Common myeloid progenitor, CD34-positive (primary cell): ENCODE measurements around the gene RBM4B.

Experiments
- CTCF ChIA-PET: fragments of 350-600 bp; sonication (Branson Sonifier 250); formaldehyde crosslinking; loops from one replicate; lab custom pipeline; 2021; ENCODE audit warnings: antibody characterized with exemption; lab: Charles Lee
- POLR2A ChIA-PET: fragments of 350-600 bp; sonication (Branson Sonifier 250); formaldehyde crosslinking; loops from one replicate; lab custom pipeline; 2021; ENCODE audit warnings: antibody characterized with exemption; lab: Charles Lee
- DNase-seq, 3 donors: peaks; one replicate each; pipeline versions ENCODE4 v3.0.0 to v3.0.0-alpha.2; 2013
- H3K27ac ChIP-seq, 2 experiments: 1 replicate in 1 of 2; 2 replicates in 1 of 2; pipeline ENCODE4 v1.7.0; 2013; ENCODE audit warnings: inconsistent platforms in 2 of 2, low read length in 2 of 2, mild to moderate bottlenecking in 2 of 2, low read depth in 1 of 2, moderate library complexity in 1 of 2; ENCODE audit not compliant: severe bottlenecking in 2 of 2, insufficient read depth in 1 of 2, poor library complexity in 1 of 2
- H3K27me3 ChIP-seq, 5 experiments: replicated peaks in 2 of 5; 1 replicate in 3 of 5; 2 replicates in 2 of 5; pipeline versions ENCODE4 v1.6.1 to v1.7.0; 2013; ENCODE audit warnings: low read length in 4 of 5, mild to moderate bottlenecking in 2 of 5, moderate library complexity in 2 of 5, inconsistent platforms in 1 of 5; ENCODE audit not compliant: insufficient read depth in 5 of 5, control insufficient read depth in 4 of 5
- H3K36me3 ChIP-seq, 4 experiments: 1 replicate in 2 of 4; 2 replicates in 2 of 4; pipeline versions ENCODE4 v1.6.1 to v1.7.0; 2013; ENCODE audit warnings: low read length in 3 of 4, control low read depth in 1 of 4, mild to moderate bottlenecking in 1 of 4; ENCODE audit not compliant: control insufficient read depth in 4 of 4, insufficient read depth in 4 of 4
- H3K4me1 ChIP-seq, 4 experiments: 1 replicate in 3 of 4; 2 replicates in 1 of 4; pipeline versions ENCODE4 v1.6.1 to v1.7.1; 2013; ENCODE audit warnings: low read length in 3 of 4, mild to moderate bottlenecking in 3 of 4, control low read depth in 1 of 4, inconsistent platforms in 1 of 4, moderate library complexity in 1 of 4; ENCODE audit not compliant: control insufficient read depth in 4 of 4, insufficient read depth in 4 of 4; ENCODE audit errors: control extremely low read depth in 1 of 4
- H3K4me3 ChIP-seq, 7 experiments: 1 replicate in 4 of 7; 2 replicates in 3 of 7; pipeline versions ENCODE4 v1.5.1 to v1.7.0; 2013; ENCODE audit warnings: mild to moderate bottlenecking in 7 of 7, low read length in 6 of 7, moderate library complexity in 6 of 7, inconsistent platforms in 2 of 7, low read depth in 2 of 7, control low read depth in 1 of 7; ENCODE audit not compliant: insufficient read depth in 4 of 7, control insufficient read depth in 1 of 7; ENCODE audit errors: extremely low read depth in 1 of 7
- H3K9me3 ChIP-seq, 5 experiments: 1 replicate in 4 of 5; 2 replicates in 1 of 5; pipeline versions ENCODE4 v1.6.1 to v1.7.1; 2013; ENCODE audit warnings: low read length in 4 of 5, mild to moderate bottlenecking in 2 of 5, inconsistent platforms in 1 of 5, low read depth in 1 of 5, moderate library complexity in 1 of 5; ENCODE audit not compliant: control insufficient read depth in 4 of 5, insufficient read depth in 2 of 5; ENCODE audit errors: control extremely low read depth in 1 of 5
- WGBS: methylation state at CpG from one replicate; pipeline ENCODE4 v1.1.5; 2013; ENCODE audit not compliant: insufficient coverage; 5-methylcytosine and 5-hydroxymethylcytosine counted together

Gene RBM4B

GRCh38 chr11:66626926-66627325 lies 50.8 kb downstream of the RBM4B start:
- Histone ChIP-seq H3K9me3 (no peaks in the 10 kb centered on the region), H3K36me3 (peaks cover 24 to 90% (median 72%) of the 10 kb centered on the region in 4 experiments), H3K4me1 (peaks cover 0 to 11% (median 6%) of the 10 kb centered on the region in 4 experiments), H3K27me3 (no peaks in the 10 kb centered on the region), H3K27ac (no peak overlapping the region), H3K4me3 (no peak overlapping the region)
- CTCF ChIA-PET: interaction anchor here (0.7 to 7.2 kb wide), 4 partner anchors 11 to 49 kb away, joined by 3 to 52 read pairs (median 3); partner anchors contain the start of genes CCDC87 and RBM4
- DNase-seq: no peak
- 98% methylated on average over 7 of the region's 7 CpGs for WGBS
- POLR2A ChIA-PET: no interaction called here

- H3K4me1 ChIP-seq: peaks cover 0 to 11% (median 6%) of the 10 kb centered on the region in 4 experiments
- 97% methylated on average over 22 of the region's 25 CpGs for WGBS
Observed at GRCh38 chr11:66626382-66626781, 51.3 kb downstream of the RBM4B start.

GRCh38 chr11:66625752-66626149 lies 51.9 kb downstream of the RBM4B start:
- H3K27ac ChIP-seq: no peak overlapping the region
- no peak for DNase-seq
- H3K4me3 ChIP-seq: no peak overlapping the region
- H3K36me3 ChIP-seq: peaks cover 24 to 97% (median 77%) of the 10 kb centered on the region in 4 experiments
- H3K27me3 ChIP-seq: no peaks in the 10 kb centered on the region
- peaks cover 0 to 15% (median 8%) of the 10 kb centered on the region in 4 experiments for H3K4me1 ChIP-seq
- 100% methylated on average over 1 of the region's 9 CpGs for WGBS
- POLR2A ChIA-PET: interaction anchor here (0.6 to 1.6 kb wide), 2 partner anchors 12 to 295 kb away, joined by 3 to 6 read pairs; partner anchors contain the start of gene RBM4
- no peaks in the 10 kb centered on the region for H3K9me3 ChIP-seq
- CTCF ChIA-PET: interaction anchor here (1.5 to 7.2 kb wide), 2 partner anchors 12 to 46 kb away, joined by 3 to 52 read pairs; partner anchors contain the start of gene RBM4

More at GRCh38 chr11:66626382-66626781, 51.3 kb downstream of the RBM4B start:
- ChIA-PET POLR2A (interaction anchor here (0.6 kb wide), 1 partner anchor 295 kb away, joined by 3 read pairs; no protein-coding TSS in a partner anchor), CTCF (interaction anchor here (0.7 to 7.2 kb wide), 3 partner anchors 12 to 47 kb away, joined by 3 to 52 read pairs (median 3); partner anchors contain the start of genes CCDC87 and RBM4)
- peaks cover 24 to 92% (median 74%) of the 10 kb centered on the region in 4 experiments for H3K36me3 ChIP-seq
- H3K9me3 ChIP-seq: no peaks in the 10 kb centered on the region
- H3K27ac ChIP-seq: no peak overlapping the region
- H3K4me3 ChIP-seq: no peak overlapping the region
- DNase-seq: no peak
- no peaks in the 10 kb centered on the region for H3K27me3 ChIP-seq

- peaks cover 20 to 94% (median 76%) of the 10 kb centered on the region in 4 experiments for H3K36me3 ChIP-seq
- H3K9me3 ChIP-seq: no peaks in the 10 kb centered on the region
- H3K27ac ChIP-seq: no peak overlapping the region
- 99% methylated on average over 24 of the region's 26 CpGs for WGBS
- DNase-seq: no peak
- no peak overlapping the region for H3K4me3 ChIP-seq
- ChIA-PET POLR2A (interaction anchor here (1.6 kb wide), 1 partner anchor 13 kb away, joined by 6 read pairs; the partner anchor contains the start of gene RBM4), CTCF (interaction anchor here (0.7 to 7.2 kb wide), 6 partner anchors 8 to 53 kb away, joined by 3 to 52 read pairs (median 6); partner anchors contain the start of genes CCDC87, CCS, RBM4 and RBM4B)
- H3K27me3 ChIP-seq: no peaks in the 10 kb centered on the region
- peaks cover 0 to 15% (median 8%) of the 10 kb centered on the region in 4 experiments for H3K4me1 ChIP-seq
Observed at GRCh38 chr11:66625041-66625751, 52.5 kb downstream of the RBM4B start.

DNA sequence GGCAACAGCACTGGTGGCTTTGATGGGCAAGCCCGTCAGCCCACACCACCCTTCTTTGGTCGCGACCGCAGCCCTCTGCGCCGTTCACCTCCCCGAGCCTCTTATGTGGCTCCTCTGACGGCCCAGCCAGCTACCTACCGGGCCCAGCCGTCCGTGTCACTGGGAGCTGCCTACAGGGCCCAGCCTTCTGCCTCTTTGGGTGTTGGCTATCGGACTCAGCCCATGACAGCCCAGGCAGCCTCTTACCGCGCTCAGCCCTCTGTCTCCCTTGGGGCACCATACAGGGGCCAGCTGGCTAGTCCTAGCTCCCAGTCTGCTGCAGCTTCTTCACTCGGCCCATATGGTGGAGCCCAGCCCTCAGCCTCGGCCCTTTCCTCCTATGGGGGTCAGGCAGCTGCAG lies 53.2 kb downstream of the RBM4B start:
- Histone ChIP-seq H3K4me3 (no peak overlapping the region), H3K36me3 (peaks cover 20 to 91% (median 72%) of the 10 kb centered on the region in 4 experiments), H3K9me3 (no peaks in the 10 kb centered on the region), H3K27ac (no peak overlapping the region), H3K27me3 (no peaks in the 10 kb centered on the region), H3K4me1 (peaks cover 5 to 20% (median 12%) of the 10 kb centered on the region in 4 experiments)
- DNase-seq: no peak
- ChIA-PET POLR2A (interaction anchor here (1.6 kb wide), 1 partner anchor 14 kb away, joined by 6 read pairs; the partner anchor contains the start of gene RBM4), CTCF (interaction anchor here (0.7 to 7.2 kb wide), 6 partner anchors 9 to 54 kb away, joined by 3 to 52 read pairs (median 6); partner anchors contain the start of genes CCDC87, CCS, RBM4 and RBM4B)
- WGBS: 99% methylated on average over 16 of the region's 16 CpGs

- peak; percentile 76 to 94 (median 92) for DNase-seq
- ChIA-PET POLR2A (interaction anchor here (0.7 to 1.0 kb wide), 2 partner anchors 11 to 73 kb away, joined by 3 to 7 read pairs; partner anchors contain the start of gene ZDHHC24), CTCF (interaction anchor here (0.6 to 3.5 kb wide), 10 partner anchors 9 to 49 kb away, joined by 3 to 15 read pairs (median 3); partner anchors contain the start of genes CCDC87, CCS and RBM4)
- peaks cover 0 to 59% (median 32%) of the 10 kb centered on the region in 4 experiments for H3K36me3 ChIP-seq
- H3K9me3 ChIP-seq: no peaks in the 10 kb centered on the region
- no peaks in the 10 kb centered on the region for H3K27me3 ChIP-seq
- 81% methylated on average over 3 of the region's 4 CpGs for WGBS
- peaks cover 21 to 44% (median 33%) of the 10 kb centered on the region in 4 experiments for H3K4me1 ChIP-seq
- H3K4me3 ChIP-seq: peak overlapping the region in 6 of 7 experiments; percentile 90 to 100 (median 96)
- H3K27ac ChIP-seq: peak overlapping the region; percentile 93 to 97
Observed at GRCh38 chr11:66619080-66619554, 58.6 kb downstream of the RBM4B start.
